Measurements from ENCODE around the gene MN1.

MN1 gene

GRCh38 chr22:27732391-27732790 is 69.2 kb downstream of the MN1 start:
- no peak overlapping the region for H3K4me3 ChIP-seq (replicated peaks; ENCODE audit: low read depth, low read length)
- no peak for DNase-seq (ENCODE audit: low read depth)
- TF ChIP-seq CTCF (IDR thresholded peaks at IDR 0.05; ENCODE audit: low read length, missing control alignments) = no peak

- TF ChIP-seq CTCF (IDR thresholded peaks at IDR 0.05; ENCODE audit: low read length, missing control alignments) = no peak
- DNase-seq (ENCODE audit: low read depth) = no peak
- no peak overlapping the region for H3K4me3 ChIP-seq (replicated peaks; ENCODE audit: low read depth, low read length)
Observed at GRCh38 chr22:27731621-27732020, 69.9 kb downstream of the MN1 start.

DNA sequence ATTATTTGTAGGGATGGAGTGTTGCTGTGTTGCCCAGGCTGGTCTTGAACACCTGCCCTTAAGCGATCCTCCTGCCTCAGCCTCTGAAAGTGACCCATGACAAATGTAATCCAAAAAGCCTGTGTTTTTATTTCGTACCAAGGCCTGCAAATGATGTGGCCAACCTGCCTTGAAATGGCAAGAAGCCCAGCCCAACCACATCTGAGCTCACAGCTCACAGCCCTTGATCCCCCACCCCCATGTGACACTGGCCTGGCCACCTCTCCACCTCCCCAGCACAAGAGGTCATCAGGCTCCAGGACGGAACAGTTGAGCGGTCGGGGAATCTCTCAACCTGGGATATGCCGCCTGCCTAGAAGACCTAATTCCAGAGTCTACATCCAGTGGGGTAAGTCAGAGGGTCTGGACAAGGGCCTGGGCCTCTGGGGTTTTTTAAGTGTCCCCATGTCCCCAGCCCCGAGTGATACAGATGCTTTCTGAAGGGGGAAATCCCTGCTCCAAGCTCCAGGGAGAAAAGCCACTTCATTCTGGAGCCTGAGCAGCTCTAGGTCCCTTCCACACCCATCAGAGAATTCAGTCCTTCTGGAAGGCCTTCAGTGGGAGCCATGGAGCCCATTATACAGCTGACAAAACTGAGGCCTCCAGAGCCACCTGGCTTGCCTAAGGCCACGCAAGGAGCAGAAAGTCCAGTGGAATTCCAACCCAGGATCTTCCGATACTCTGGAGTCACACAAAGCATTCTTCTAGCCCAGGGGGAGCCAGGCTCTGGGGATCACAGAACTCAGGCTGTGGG is 70.7 kb downstream of the MN1 start:
- no peak for TF ChIP-seq CTCF (IDR thresholded peaks at IDR 0.05; ENCODE audit: low read length, missing control alignments)
- no peak for DNase-seq (ENCODE audit: low read depth)
- H3K4me3 ChIP-seq (replicated peaks; ENCODE audit: low read depth, low read length) = no peak overlapping the region

GRCh38 chr22:27729246-27729645 is 72.3 kb downstream of the MN1 start:
- H3K4me3 ChIP-seq (replicated peaks; ENCODE audit: low read depth, low read length) = no peak overlapping the region
- no peak for DNase-seq (ENCODE audit: low read depth)
- TF ChIP-seq CTCF (IDR thresholded peaks at IDR 0.05; ENCODE audit: low read length, missing control alignments) = no peak

GRCh38 chr22:27727673-27728451 is 73.7 kb downstream of the MN1 start:
- no peak for TF ChIP-seq CTCF (IDR thresholded peaks at IDR 0.05; ENCODE audit: low read length, missing control alignments)
- H3K4me3 ChIP-seq (replicated peaks; ENCODE audit: low read depth, low read length) = no peak overlapping the region
- peak; percentile 63 for DNase-seq (ENCODE audit: low read depth)

DNA sequence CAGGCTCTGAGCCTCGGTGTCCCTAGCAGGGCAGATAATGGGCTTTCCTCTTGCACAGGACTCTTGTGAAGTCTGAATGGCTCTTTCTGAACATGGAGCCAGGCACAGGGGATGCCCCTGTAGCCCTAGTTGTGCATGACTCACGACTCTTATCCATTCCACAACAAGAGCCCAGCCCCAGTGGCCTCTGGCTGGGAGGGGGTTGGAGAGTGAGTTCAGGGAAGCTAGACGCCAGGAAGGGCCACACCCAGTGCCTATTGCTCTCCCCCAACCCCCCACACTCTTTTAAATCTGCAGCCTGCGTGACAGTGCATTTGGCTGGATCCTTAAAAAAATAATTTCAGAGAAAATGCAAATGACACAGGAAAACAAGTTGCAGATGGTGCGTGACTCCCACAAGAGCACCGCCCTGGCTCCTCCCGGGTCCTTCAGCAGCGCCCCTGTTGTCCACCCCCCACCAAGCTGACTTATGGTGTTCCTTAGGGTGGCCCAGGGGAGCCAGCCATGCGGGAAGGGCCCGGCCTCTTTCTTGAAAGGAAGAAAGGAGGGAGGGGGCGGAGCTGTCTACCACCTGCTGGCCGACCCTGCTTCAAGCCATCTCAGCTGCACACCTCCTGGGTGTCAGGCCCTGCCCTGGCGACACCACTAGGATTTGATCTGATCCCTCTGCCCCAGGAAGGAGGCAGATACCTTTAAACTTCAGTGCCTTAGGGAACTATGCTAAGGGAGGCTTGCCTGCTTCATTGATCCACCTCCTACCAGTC is 74.7 kb downstream of the MN1 start:
- no peak overlapping the region for H3K4me3 ChIP-seq (replicated peaks; ENCODE audit: low read depth, low read length)
- no peak for TF ChIP-seq CTCF (IDR thresholded peaks at IDR 0.05; ENCODE audit: low read length, missing control alignments)
- DNase-seq (ENCODE audit: low read depth) = peak; percentile 93

All from fibroblast of pulmonary artery (primary cell).